LNCAP (cell line): ENCODE data around the gene MAP4K4.

ENCODE experiments used
- CTCF ChIP-seq: fragments of 450-650 bp; IDR thresholded peaks from 2 replicates; pipeline ENCODE4 v1.5.1; 2017; ENCODE audit warnings: mild to moderate bottlenecking

The MAP4K4 gene

GRCh38 chr2:101848769-101849410 is 151.4 kb downstream of the MAP4K4 start:
- no peak for TF ChIP-seq CTCF

- no peak for TF ChIP-seq CTCF
Observed at GRCh38 chr2:101850450-101850849, 152.9 kb downstream of the MAP4K4 start.

GRCh38 chr2:101850991-101851390 is 153.5 kb downstream of the MAP4K4 start:
- TF ChIP-seq CTCF = no peak

GRCh38 chr2:101852824-101853223 is 155.3 kb downstream of the MAP4K4 start:
- TF ChIP-seq CTCF = no peak

- no peak for TF ChIP-seq CTCF
Observed at GRCh38 chr2:101854877-101855276, 157.4 kb downstream of the MAP4K4 start.

- no peak for TF ChIP-seq CTCF
Observed at GRCh38 chr2:101855776-101856175, 158.3 kb downstream of the MAP4K4 start.

GRCh38 chr2:101858246-101858645 is 160.7 kb downstream of the MAP4K4 start:
- TF ChIP-seq CTCF = no peak

- TF ChIP-seq CTCF = no peak
Observed at GRCh38 chr2:101858910-101859309, 161.4 kb downstream of the MAP4K4 start.
